ENCODE results near the gene CD5L. TPM values are rescaled to one million over a fixed set of nuclear protein-coding genes. Genes with fewer than 3 reads are reported as not detected.

CD5L gene
- total RNA-seq, 6 experiments from 2014 or later, result 0.92 to 53.9 (median 10.2) TPM

DNA sequence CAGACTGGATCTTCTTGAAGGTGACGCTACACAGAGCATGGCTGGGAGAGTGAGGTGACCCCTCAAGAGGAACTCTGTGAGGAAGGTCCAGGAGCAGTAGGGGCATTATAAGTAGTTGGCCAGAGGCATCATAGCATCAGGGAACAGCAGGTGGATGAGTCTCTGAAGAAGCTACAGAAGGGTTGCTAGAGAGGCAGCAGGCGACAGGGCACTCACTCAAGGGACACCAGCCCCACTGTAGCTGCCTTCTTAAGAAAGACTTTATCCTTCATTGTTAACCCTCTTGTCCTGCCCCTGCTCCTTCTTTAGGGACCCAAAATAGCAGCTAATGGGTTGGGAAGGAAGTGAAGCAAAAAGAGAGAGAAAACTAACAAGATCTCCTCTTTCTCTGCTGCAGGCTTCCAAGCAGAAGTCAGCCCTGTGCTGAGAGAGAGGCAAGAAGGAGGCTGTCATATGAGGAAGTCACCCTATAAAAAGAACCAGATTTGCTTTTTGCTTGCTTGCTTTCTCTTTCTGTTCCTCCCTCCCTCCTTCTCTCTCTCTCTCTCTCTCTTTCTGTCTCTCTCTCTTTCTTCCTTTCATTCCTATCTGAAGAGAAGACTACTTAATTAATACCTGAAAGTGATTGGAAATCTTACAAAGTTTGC, 7.7 kb upstream of the CD5L start:
- DNase-seq (no peak), ATAC-seq (peak; percentile 26 to 57 (median 36))

DNA sequence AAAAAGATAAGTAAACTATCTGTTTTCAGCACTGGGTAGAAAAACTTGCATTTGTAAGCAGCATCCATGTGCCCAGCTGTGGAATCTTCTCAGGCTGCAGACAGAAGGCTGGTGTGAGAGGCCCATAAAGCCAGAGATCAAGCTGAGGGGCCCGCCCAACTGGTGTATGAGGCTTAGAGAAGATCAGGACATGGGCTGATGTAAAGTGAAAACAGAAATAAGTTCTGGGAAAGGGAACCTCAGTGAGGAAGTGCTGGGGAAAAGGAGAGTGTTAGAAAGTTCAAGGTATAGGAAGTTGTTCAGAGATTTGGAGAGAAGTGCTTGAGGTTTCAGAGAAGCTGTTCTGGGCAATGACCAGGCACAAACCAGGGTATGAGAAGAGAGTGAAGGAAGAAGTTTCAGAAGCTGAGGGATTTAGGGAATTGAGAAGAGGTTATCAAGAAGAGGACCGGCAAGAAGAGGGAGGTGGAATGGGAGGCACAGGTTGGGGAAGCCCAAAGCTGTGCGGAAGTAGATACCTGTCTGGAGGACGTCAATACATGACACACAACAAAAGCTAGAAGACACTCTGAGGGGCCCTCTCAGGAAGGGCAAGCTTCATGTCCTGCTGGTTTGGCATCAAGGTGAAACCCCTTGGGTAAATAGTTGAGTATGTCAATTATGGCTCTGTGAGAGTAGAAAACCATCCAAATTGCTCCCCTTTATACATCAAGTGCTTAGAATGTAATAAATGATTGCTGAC, 2.7 kb upstream of the CD5L start:
- Histone ChIP-seq H3K4me3 (no peak overlapping the region), H3K36me3 (no peaks in the 10 kb centered on the region), H3K27me3 (no peaks in the 10 kb centered on the region), H3K4me1 (no peaks in the 10 kb centered on the region), H3K27ac (no peak overlapping the region), H3K9me3 (no peaks in the 10 kb centered on the region)
- no peak for TF ChIP-seq POLR2A (IDR thresholded peaks at IDR 0.05)
- intact Hi-C loops (cut with DNase I), result no loop called here
- DNase-seq (peak in 2 of 3 donors; percentile 45 to 57), ATAC-seq (peak; percentile 35 to 72 (median 66))
- 29% methylated on average over 3 of the region's 4 CpGs for WGBS (ENCODE audit: insufficient coverage, low coverage, low lambda C conversion rate, missing lambda C conversion rate)

More for the DNA sequence above, 7.7 kb upstream of the CD5L start:
- Histone ChIP-seq H3K4me1 (no peaks in the 10 kb centered on the region), H3K27me3 (no peaks in the 10 kb centered on the region), H3K36me3 (no peaks in the 10 kb centered on the region), H3K27ac (no peak overlapping the region), H3K4me3 (no peak overlapping the region), H3K9me3 (no peaks in the 10 kb centered on the region)
- intact Hi-C loops (cut with DNase I), result no loop called here
- 61% methylated on average over 2 of the region's 2 CpGs for whole genome bisulfite sequencing (ENCODE audit: insufficient coverage, low coverage, low lambda C conversion rate, missing lambda C conversion rate)
- TF ChIP-seq POLR2A (IDR thresholded peaks at IDR 0.05) (no peak), CTCF (IDR thresholded peaks at IDR 0.05) (no peak)

DNA sequence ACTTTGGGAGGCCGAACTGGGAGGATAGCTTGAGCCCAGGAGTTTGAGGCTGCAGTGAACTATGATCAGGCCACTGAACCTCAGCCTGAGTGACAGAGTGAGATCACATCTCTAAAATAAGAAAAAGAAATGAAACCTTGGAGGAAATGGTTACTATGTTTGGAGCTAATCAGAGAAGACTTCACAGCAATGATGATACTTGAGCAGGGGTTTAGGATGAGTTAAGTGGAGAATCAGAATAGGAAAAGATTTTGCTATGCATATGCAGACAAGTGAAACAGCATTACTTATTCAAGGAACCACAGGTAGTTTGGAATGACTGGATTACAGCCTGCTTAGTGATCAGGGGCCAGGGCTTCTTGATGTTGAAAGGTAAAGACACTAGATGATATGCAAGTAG, 1.3 kb upstream of the CD5L start:
- intact Hi-C loops (cut with DNase I), result no loop called here
- no peak for DNase-seq
- Histone ChIP-seq H3K4me3 (no peak overlapping the region), H3K36me3 (no peaks in the 10 kb centered on the region), H3K9me3 (no peaks in the 10 kb centered on the region), H3K27ac (no peak overlapping the region), H3K4me1 (no peaks in the 10 kb centered on the region), H3K27me3 (no peaks in the 10 kb centered on the region)
- no peak for TF ChIP-seq CTCF (IDR thresholded peaks at IDR 0.05)
- TF ChIP-seq POLR2A (IDR thresholded peaks at IDR 0.05), result no peak
- 27% methylated on average over 1 of the region's 1 CpG for WGBS (ENCODE audit: insufficient coverage, low coverage, low lambda C conversion rate, missing lambda C conversion rate)
- no peak for ATAC-seq

DNA sequence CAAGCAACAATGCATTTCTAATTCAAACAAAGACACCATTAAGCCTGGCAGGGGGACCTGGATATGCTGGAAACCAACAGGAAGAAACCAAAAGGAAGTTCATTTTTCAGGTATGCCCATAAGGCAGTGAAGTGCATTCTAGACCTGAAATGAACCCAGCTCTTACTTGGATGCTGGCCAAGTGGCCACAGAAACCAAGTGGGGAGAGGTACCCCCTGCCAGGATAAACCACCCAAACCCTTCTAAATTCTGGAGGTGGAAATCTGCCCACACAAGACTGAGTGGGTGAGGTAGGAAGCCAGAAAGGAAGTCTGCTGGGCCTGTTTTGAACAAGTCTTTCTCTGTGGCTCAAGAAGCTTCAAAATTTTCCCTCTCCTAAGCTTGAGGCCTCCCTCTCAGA, 2.6 kb downstream of the CD5L start:
- H3K4me3 ChIP-seq, result no peak overlapping the region
- H3K4me1 ChIP-seq, result no peaks in the 10 kb centered on the region
- no peak for TF ChIP-seq CTCF (IDR thresholded peaks at IDR 0.05)
- TF ChIP-seq POLR2A (IDR thresholded peaks at IDR 0.05), result no peak
- intact Hi-C loops (cut with DNase I), result no loop called here
- no peak overlapping the region for H3K27ac ChIP-seq
- ATAC-seq (no peak), DNase-seq (no peak)
- no peaks in the 10 kb centered on the region for H3K36me3 ChIP-seq
- no peaks in the 10 kb centered on the region for H3K27me3 ChIP-seq
- no peaks in the 10 kb centered on the region for H3K9me3 ChIP-seq

GRCh38 chr1:157834430-157834829, 7.2 kb downstream of the CD5L start:
- H3K27me3 ChIP-seq, result no peaks in the 10 kb centered on the region
- H3K36me3 ChIP-seq, result no peaks in the 10 kb centered on the region
- H3K9me3 ChIP-seq, result no peaks in the 10 kb centered on the region
- DNase-seq (no peak), ATAC-seq (no peak)
- H3K27ac ChIP-seq, result no peak overlapping the region
- 64% methylated on average over 10 of the region's 12 CpGs for WGBS (ENCODE audit: insufficient coverage, low coverage, low lambda C conversion rate, missing lambda C conversion rate)
- H3K4me1 ChIP-seq, result no peaks in the 10 kb centered on the region
- no peak overlapping the region for H3K4me3 ChIP-seq
- intact Hi-C loops (cut with DNase I), result no loop called here
- TF ChIP-seq CTCF (IDR thresholded peaks at IDR 0.05) (no peak), POLR2A (IDR thresholded peaks at IDR 0.05) (no peak)

All from right lobe of liver (tissue), 6 donors.